Measurements from ENCODE around the gene PNN. TPM values are rescaled to one million over a fixed set of nuclear protein-coding genes. Genes with fewer than 3 reads are reported as not detected.
"Not testable (repeated sequence)": the region's sequence is repeated elsewhere in the genome, so short reads cannot be mapped to it uniquely, and the experiment has no call there.

PNN gene
- total RNA-seq, 1 donor, result 20.3 TPM

DNA sequence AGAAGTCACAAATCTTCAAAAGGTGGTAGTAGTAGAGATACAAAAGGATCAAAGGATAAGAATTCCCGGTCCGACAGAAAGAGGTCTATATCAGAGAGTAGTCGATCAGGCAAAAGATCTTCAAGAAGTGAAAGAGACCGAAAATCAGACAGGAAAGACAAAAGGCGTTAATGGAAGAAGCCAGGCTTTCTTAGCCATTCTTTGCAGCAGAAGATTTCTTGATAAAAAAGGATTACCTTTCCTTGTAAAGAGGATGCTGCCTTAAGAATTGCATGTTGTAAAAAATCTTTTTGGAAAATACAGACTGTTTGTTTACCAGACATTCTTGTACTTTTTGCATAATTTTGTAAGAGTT lies 6.6 kb downstream of the PNN start:
- no peak for DNase-seq (ENCODE audit: low read depth)
- no peak for TF ChIP-seq CTCF (IDR thresholded peaks at IDR 0.05; ENCODE audit: insufficient read depth, low read depth, low read length)
- H3K4me3 ChIP-seq (ENCODE audit: low read depth, low read length), result no peak overlapping the region

DNA sequence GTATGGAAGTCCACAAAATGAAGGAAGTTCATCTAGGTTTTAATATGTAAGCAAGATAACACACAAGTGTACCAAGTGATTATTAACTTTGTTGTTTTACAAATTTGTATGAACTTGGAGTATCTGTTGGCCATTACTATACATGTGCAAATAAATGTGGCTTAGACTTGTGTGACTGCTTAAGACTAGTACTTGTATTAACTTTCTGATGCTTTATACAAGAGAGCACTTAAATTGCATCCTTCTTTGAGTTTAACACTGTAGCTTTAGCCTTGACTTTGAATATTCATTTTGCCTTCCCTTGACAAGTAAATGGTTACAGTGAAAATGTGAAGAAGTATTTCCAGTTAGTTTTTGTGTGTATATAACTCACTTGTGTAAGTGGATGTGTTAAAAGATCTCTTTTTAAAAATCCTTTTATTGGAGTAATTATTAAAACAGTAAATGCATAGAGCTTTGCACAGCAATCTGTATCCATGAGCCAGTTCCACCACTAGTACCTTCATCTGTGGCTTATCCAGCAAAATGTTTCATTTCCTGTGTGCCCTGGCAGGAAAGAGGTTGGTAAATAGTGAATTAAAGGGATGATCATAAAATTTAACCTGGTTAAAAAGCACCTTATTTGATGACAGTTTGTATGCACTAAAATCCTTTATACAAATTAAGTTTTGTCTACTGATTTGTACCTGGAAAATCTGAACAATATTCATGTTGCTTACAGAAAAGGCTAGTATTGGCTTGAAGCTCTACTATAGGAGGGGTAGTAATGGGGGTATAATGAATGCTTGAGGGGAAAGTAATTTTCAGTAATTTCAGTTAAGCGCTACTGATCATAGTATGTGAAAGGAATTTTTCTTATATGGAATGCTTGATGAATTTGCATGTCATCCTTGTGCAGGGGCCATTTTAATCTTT lies 8.0 kb downstream of the PNN start:
- TF ChIP-seq CTCF (IDR thresholded peaks at IDR 0.05; ENCODE audit: insufficient read depth, low read depth, low read length), result no peak
- no peak overlapping the region for H3K4me3 ChIP-seq (ENCODE audit: low read depth, low read length)

GRCh38 chr14:39183685-39184003 lies 8.6 kb downstream of the PNN start:
- not testable (repeated sequence) for H3K4me3 ChIP-seq (ENCODE audit: low read depth, low read length); DNase-seq (ENCODE audit: low read depth)

More for the DNA sequence above, 8.0 kb downstream of the PNN start:
- no peak for DNase-seq (ENCODE audit: low read depth)

- no peak for TF ChIP-seq CTCF (IDR thresholded peaks at IDR 0.05; ENCODE audit: insufficient read depth, low read depth, low read length)
- no peak overlapping the region for H3K4me3 ChIP-seq (ENCODE audit: low read depth, low read length)
- no peak for DNase-seq (ENCODE audit: low read depth)
Measured at GRCh38 chr14:39184628-39185255, 9.7 kb downstream of the PNN start.

GRCh38 chr14:39185256-39186049 lies 10.4 kb downstream of the PNN start:
- H3K4me3 ChIP-seq (ENCODE audit: low read depth, low read length), result no peak overlapping the region
- TF ChIP-seq CTCF (IDR thresholded peaks at IDR 0.05; ENCODE audit: insufficient read depth, low read depth, low read length), result no peak
- DNase-seq (ENCODE audit: low read depth), result no peak

- no peak for TF ChIP-seq CTCF (IDR thresholded peaks at IDR 0.05; ENCODE audit: insufficient read depth, low read depth, low read length)
- no peak for DNase-seq (ENCODE audit: low read depth)
- H3K4me3 ChIP-seq (ENCODE audit: low read depth, low read length), result no peak overlapping the region
Measured at GRCh38 chr14:39186941-39187525, 12.0 kb downstream of the PNN start.

All from fibroblast of villous mesenchyme (primary cell).